NCI-H1930 (cell line): ENCODE data around the gene C1QTNF3.
"Not testable (repeated sequence)": the region's sequence is repeated elsewhere in the genome, so short reads cannot be mapped to it uniquely, and the experiment has no call there.

Experiments
- DNase-seq, 2 experiments: peaks; one replicate each; lab custom pipeline; 2025; lab: John Stamatoyannopoulos, UW

C1QTNF3 gene, protein sequence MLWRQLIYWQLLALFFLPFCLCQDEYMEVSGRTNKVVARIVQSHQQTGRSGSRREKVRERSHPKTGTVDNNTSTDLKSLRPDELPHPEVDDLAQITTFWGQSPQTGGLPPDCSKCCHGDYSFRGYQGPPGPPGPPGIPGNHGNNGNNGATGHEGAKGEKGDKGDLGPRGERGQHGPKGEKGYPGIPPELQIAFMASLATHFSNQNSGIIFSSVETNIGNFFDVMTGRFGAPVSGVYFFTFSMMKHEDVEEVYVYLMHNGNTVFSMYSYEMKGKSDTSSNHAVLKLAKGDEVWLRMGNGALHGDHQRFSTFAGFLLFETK

GRCh38 chr5:34043099-34043876, at the start of gene C1QTNF3:
Gene C1QTNF3, minus strand, starts transcription at chr5:34043213. Its CDS starts 88 bp downstream, at chr5:34043125.
- no peak for DNase-seq

DNA sequence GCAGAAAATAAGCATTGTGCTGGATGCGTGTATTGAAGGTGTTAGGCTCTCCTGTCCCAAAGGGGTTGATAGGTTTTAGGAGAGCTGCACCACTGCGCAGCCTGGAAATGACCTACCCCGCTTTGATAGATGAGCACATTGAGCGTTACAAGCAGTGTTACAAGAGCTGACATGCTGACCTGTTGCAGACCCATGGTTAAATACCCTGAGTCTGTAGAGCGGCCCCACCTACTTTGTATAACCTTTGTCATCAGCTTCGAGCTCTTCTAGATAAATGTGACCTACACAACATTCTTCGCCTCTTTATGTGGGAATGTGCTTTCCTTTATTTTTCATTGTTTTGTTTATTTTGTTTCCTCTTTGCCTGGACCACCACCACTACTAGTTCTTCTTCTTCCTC, 48.0 kb upstream of the C1QTNF3 start:
- not testable (repeated sequence) for DNase-seq

- DNase-seq = not testable (repeated sequence)
Measured at GRCh38 chr5:34089802-34090201, 46.8 kb upstream of the C1QTNF3 start.

DNA sequence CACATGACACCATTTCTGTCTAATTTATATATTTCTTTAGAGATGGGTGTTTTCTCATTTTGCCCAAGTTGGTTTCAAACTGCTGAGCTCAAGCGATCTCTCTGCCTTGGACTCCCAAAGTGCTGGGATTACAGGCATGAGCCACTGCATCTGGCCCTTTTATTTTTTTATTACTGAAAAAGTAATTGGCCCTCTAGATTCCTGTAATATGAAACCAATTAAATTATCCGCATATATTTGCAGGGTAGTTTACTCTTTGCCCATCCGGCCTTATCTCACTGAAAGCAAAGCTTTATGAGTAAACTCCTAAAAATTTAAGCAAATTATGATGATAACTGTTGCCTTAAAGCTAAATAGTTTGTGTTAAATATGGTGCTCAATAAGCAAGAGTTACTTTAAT, 44.7 kb upstream of the C1QTNF3 start:
- DNase-seq = not testable (repeated sequence)

DNA sequence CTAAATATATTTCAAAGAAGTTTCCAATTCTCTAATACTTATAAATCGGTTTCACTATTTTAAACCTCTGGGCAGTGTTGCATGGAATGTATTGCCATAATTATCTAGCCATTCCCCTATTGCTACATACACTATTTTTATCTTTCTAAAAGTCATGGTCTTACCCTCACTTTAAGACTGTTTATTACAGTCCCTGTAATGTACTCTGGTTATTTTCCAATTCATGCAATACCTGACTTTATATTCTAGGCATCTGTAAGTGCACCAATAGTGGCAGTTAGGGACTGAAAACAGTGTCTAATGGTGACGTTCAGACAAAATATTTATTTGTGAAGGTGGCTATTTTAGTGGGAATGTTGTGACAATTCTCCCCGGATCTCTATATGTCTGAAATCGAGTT, 40.9 kb upstream of the C1QTNF3 start:
- DNase-seq = not testable (repeated sequence)

DNA sequence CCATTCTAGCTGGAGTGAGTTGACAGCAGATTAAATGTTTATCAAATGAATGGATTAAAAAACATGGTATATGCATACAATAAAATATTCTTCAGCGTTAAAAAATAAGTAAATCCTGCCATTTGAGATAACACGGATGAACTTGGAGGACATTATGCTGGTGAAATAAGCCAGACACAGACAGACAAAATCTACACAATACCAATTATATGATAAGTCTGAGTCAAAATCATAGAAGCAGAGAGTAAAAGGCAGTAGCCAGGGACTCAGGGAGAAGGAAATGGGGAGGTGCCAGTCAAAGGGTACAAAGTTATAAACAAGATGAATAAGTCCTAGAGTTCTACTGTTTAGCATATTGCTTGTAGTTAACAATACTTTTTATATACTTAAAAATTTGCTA, 36.5 kb upstream of the C1QTNF3 start:
- DNase-seq = not testable (repeated sequence)

DNA sequence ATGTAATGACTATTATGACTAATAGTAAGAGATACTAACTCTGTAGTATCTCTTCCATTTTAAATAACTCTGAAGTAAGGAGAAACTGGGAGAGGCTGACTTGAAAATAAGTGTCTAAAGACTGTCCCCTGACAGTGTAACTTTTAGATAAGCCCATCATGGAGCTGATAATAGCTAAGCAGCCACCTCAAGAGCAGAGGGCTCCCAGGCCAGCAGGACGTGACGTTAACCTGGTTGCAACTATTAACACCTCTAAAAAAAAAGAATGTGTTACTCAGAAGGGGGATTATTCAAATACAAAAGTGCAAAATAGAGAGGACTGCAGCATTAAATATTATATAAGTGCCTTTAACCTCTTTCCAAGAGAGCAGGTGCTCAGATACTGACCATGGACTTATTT, 34.6 kb upstream of the C1QTNF3 start:
- DNase-seq = not testable (repeated sequence)

- DNase-seq = not testable (repeated sequence)
Measured at GRCh38 chr5:34076719-34077364, 33.8 kb upstream of the C1QTNF3 start.

DNA sequence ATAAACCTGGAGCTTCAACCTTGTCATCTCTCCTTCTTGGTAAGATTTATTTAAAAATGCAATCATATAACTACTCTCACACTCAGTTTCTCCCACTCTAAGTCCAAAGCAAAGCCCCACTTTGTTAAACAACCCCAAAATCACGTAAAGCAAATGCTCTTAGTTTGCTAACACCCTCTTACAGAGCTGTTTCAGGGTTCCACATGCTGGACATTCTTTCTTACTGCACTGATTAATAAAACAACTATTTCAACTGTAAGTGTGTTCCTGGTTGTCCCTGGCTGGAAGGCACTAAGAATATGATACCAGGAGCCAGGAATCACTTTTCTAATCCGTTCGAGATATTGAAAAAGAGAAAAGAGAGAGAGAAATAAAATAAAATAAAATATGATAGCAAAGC, 31.5 kb upstream of the C1QTNF3 start:
- not testable (repeated sequence) for DNase-seq

DNA sequence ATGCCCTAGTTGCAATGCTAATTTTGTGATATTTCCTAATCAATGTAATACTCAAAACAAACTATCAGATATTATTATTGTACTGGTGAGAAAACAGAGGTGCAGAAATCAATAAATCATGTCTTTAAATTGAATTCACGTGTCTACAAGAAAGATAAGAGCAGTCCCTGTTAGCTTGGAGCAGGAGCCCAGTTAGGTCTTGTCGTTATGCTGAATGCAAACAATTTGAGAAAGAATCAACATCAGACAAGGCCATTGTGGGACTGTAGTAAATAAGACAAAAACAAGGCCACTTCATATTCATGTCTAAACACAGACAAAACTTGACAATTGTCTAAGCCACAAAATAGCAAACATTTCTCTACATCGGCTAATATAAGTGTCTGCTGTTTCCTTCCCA, 31.1 kb upstream of the C1QTNF3 start:
- not testable (repeated sequence) for DNase-seq

DNA sequence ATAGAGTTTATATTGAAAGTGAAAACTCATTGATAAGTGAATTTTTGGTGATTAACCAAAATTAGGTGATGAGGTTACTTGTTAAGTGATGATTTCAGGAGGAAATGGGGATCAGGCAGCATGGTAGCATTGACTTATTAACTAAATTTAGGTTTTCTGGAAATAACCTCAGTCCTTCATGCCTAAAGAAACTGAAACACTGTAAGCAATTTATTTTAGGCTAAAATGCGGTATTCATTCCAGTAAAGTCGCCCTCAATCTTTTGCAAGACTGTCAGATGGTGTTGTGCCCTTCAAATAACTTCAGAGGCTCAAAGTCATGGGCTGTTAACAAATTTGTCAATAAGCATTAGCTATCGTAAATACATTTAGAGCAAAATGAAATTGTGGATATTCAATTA, 27.6 kb upstream of the C1QTNF3 start:
- not testable (repeated sequence) for DNase-seq

DNA sequence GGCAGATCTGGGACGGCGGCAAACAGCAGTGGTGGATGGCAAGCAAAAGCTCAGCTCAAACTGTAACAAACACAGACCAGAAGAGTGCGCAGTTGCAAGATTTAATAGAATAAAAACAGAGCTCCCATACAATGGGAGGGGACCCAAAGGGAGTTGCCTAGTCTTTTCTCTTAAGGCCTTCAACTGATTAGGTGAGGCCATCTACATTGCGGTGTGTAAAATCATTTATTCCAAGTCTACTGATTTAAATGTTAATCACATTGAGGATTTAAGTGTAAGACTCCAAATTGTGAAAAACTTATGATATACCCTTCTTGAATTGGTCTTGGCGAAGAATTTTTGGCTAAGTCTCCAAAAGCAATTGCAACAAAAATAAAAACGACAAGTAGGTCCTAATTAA, 21.6 kb upstream of the C1QTNF3 start:
- no peak for DNase-seq

DNA sequence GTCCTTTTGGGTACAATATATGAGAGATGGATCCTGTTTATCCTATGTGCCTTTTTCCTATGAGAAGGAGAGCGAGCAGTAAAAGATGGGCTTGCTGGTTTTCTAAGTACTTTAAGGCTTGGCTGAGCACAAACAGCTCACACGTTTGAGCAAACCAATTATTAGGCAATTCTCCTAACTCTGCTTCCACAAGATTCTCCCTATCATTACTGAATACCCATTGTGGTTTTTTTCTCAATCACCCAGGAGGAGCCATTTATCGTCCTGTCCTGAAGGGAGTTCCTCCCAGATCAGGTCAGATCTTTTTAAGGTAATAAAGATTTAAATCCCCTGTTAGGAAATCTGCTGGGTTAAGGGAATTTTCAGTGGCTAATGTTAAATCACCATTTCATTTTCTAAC, 19.4 kb upstream of the C1QTNF3 start:
- no peak for DNase-seq

DNA sequence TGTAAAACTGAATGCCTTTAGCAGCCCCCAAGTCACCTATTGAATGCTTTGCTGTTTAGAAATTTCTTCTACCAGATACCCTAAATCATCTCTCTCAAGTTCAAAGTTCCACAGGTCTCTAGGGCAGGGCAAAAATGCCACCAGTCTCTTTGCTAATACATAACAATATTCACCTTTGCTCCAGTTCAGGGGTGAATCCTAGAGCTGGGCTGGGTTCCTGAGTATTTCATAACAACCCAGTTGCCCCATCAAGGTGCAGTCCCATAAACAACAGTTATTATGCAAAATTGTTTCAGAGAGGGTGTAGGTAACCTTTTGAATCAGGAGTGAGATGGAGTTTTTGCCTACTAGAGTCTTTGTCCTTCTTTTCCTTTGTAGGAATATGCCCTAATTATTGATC, 19.0 kb upstream of the C1QTNF3 start:
- DNase-seq = no peak

DNA sequence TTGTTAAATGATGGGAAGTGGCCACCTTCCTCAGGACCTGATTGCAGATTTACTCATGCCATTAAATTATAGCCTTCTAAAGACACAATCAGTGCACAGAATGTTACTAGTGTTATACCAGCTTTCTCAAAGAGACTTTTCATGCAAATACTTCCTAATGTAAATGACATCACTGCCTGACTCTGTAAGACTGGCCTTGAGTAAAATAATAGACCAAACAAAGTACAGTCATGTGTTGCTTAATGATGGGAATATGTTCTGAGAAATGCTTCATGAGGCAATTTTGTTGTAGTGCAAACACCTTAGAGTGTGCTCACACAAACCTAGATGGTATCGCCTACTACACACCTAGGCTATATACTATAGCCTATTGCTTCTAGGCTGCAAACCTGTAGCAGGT, 17.0 kb upstream of the C1QTNF3 start:
- DNase-seq = no peak

DNA sequence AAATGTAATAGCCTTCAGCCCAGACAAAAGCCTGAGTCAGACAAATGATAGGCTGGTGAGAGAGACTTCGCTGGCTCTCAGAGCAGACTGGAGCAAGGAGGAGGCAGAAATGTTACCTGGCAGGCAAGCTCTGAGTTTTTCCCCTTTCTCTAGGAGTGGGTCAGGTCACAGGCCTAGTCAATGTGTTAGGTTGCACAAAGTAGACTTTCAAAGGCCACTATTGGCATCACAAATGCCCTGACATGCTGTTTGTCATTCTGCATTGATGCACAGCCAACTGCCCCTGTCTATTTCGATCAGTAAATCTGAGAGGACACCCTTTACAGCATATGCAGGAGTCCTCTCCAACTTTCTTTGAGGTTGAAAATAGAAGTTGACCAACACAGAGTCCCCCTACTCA, 15.5 kb upstream of the C1QTNF3 start:
- DNase-seq = no peak

GRCh38 chr5:34057569-34057968, 14.6 kb upstream of the C1QTNF3 start:
- no peak for DNase-seq

- DNase-seq = no peak
Measured at GRCh38 chr5:34057118-34057517, 14.1 kb upstream of the C1QTNF3 start.

DNA sequence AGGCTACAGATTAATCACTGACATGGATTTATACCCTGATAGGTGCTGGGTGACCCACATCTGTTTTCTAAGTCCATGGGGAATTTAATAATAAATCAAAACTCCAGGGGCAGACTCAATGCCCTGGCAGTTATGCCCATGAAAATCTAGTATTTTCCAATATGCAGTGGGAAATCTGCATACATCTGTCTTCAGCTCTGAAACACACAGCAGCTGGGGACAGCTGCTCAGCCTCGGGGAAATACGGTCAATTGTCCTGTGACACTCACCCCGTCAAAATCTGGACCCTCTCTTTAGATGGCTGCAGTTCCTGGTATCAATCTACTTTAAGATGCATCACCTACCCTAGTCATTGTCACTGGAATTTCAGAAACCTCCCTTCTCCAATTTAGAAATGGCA, 12.7 kb upstream of the C1QTNF3 start:
- DNase-seq = no peak

GRCh38 chr5:34054400-34054729, 11.4 kb upstream of the C1QTNF3 start:
- DNase-seq = no peak

DNA sequence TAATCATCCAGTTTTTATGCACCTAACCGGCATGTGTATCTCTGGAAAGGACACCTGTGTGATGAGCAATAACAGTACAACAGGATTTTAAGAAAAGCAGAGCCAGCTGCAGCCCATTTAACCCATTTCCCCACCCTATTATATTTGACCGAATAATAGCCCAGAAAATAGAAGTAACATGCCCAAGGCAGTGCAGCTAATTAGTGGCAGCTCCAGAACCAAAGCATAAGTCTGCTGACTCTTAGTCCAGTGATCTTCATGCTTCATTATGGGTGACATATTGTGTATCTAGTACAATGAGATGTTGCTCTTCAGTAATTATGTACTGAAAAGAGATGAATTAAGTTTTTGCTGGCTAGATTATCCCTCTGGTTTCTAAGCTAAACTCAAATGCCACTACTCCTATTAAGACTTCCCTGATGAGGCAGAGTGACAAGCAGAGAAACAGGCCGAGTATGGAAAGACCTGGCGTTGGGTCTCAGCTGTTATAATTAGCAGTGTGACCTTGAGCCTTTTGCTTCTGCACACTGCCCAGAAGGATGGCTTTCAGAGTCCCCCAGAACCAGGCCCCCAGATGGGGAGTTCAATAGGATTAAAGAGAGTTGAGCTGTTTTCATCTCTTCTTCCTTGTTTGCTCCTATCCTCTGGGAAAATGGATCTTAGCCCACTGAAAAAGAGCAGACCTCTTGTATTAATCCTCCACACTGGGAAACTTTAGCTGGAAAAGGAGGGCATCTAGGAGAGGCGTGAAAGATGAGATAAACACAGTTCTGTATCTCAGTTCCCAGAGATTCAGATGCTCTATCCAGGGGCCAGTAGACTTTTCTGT, 10.8 kb upstream of the C1QTNF3 start:
- DNase-seq = no peak

DNA sequence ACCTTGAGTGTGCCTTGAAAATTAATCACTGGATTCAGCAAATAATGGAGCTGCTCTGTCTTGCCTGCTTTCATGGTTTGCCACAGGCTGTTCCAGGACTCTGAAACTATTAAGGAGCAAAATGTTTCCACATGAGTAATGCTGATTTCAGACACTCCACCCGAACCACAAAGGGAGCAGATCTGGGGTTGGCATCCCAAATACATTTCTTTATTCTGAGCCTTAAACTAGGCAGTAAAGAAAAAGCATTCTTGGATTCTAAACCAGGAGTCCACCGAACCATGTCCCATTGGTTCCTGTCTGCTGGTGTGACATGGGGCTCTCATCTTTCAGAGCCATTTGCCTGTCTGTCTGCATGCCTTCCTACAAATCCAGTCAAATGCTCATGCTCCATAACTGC, 10.1 kb upstream of the C1QTNF3 start:
- DNase-seq = no peak
